Activated naive CD4-positive, alpha-beta T cell treated with anti-CD3 and anti-CD28 coated beads, Interleukin-2, amount 50 U/mL, for 16 hours (primary cell): Measurements from ENCODE around the gene EGFR.
"Not testable (repeated sequence)": the region's sequence is repeated elsewhere in the genome, so short reads cannot be mapped to it uniquely, and the experiment has no call there.

Experiments used
- DNase-seq: peaks from one replicate; pipeline ENCODE4 v3.0.0-alpha.2; 2020

Gene EGFR

DNA sequence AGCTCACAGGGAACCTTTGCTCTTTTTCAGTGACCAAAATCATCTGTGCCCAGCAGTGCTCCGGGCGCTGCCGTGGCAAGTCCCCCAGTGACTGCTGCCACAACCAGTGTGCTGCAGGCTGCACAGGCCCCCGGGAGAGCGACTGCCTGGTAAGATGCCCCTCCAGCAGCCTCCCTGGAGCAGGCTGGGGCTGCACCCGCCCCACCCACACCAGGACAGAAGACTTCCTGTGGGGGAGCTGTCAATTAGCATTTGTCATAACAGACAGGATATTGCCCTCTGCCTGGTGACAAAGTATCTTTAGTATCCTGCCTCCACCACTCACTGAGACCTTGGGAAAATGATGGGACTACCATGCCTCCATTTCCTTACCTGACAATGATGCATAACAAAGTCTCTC lies 133.7 kb downstream of the EGFR start:
- DNase-seq = no peak

GRCh38 chr7:55154096-55154495 lies 135.3 kb downstream of the EGFR start:
- no peak for DNase-seq

DNA sequence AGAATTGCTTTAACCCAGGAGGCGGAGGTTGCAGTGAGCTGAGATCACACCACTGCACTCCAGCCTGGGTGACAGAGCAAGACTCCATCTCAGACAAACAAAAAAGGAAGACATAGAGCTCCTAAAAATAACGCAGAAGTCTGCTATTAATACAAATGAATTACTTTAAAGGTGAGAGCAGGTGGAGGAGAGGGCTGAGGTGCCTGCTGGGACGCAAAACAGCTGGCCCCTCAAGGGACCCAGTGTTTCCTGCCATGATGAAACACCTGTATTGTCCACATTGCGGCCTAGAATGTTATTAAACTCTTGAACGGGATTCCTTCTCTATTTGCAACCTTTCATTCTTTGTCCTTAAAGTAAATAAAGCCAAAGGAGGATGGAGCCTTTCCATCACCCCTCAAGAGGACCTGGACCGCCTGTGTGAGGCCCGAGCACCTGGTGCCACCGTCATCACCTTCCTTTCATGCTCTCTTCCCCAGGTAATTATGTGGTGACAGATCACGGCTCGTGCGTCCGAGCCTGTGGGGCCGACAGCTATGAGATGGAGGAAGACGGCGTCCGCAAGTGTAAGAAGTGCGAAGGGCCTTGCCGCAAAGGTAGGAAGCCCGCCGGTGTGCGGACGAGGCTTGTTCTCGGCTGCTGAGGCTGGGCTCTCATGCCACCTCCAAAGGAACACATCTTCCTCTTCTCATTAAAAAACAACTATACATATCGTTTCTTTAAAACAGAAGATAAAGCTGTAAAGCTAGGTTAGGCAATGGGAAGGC lies 136.7 kb downstream of the EGFR start:
- no peak for DNase-seq

DNA sequence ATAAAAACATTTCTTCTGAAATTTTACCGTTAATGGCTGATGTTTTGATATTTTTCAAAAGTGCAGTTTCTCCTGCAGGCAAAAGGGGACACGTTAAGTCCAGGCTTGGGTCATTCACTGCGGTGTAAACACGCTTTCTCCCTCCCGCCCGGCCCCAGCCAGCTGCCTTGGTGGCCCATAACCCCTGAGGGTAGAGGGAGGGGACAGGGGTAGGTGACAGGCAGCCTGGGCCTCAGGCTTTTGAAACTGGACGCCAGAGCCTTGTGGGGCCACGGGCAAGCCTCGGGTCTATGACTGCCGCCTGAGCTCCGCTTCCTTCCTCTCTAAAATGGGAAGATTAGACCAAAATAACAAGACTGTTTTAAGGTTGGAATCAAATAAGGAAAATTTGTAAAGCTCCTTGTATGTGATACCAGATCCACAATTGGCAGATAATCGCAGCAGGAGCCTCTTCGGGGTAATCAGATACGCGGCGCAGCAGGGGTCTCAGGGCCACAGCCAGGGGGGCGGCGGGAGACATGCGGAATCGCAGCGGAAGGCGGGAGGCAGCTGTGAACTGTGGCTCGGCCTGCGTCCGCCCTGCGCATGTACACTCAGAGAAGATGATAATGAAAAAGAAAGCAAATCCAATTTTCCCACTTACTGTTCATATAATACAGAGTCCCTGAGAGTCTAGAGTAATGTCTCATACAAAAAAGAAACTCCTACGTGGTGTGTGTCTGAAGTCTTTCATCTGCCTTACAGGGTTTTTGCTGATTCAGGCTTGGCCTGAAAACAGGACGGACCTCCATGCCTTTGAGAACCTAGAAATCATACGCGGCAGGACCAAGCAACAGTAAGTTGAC lies 138.3 kb downstream of the EGFR start:
- no peak for DNase-seq

GRCh38 chr7:55157764-55158105 lies 138.9 kb downstream of the EGFR start:
- no peak for DNase-seq

GRCh38 chr7:55158541-55159382 lies 139.9 kb downstream of the EGFR start:
- DNase-seq = no peak

GRCh38 chr7:55160539-55160938 lies 141.7 kb downstream of the EGFR start:
- DNase-seq = no peak

- DNase-seq = no peak
These were observed 142.4 kb downstream of the EGFR start for GRCh38 chr7:55161154-55161687.

GRCh38 chr7:55162476-55162875 lies 143.7 kb downstream of the EGFR start:
- DNase-seq = no peak

GRCh38 chr7:55163733-55164132 lies 144.9 kb downstream of the EGFR start:
- no peak for DNase-seq

GRCh38 chr7:55164527-55164926 lies 145.7 kb downstream of the EGFR start:
- no peak for DNase-seq

GRCh38 chr7:55165176-55165861 lies 146.5 kb downstream of the EGFR start:
- DNase-seq = no peak

GRCh38 chr7:55167296-55167695 lies 148.5 kb downstream of the EGFR start:
- DNase-seq = not testable (repeated sequence)

DNA sequence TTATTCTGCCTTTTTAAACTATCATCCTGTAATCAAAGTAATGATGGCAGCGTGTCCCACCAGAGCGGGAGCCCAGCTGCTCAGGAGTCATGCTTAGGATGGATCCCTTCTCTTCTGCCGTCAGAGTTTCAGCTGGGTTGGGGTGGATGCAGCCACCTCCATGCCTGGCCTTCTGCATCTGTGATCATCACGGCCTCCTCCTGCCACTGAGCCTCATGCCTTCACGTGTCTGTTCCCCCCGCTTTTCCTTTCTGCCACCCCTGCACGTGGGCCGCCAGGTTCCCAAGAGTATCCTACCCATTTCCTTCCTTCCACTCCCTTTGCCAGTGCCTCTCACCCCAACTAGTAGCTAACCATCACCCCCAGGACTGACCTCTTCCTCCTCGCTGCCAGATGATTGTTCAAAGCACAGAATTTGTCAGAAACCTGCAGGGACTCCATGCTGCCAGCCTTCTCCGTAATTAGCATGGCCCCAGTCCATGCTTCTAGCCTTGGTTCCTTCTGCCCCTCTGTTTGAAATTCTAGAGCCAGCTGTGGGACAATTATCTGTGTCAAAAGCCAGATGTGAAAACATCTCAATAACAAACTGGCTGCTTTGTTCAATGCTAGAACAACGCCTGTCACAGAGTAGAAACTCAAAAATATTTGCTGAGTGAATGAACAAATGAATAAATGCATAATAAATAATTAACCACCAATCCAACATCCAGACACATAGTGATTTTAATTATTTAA lies 151.7 kb downstream of the EGFR start:
- no peak for DNase-seq

DNA sequence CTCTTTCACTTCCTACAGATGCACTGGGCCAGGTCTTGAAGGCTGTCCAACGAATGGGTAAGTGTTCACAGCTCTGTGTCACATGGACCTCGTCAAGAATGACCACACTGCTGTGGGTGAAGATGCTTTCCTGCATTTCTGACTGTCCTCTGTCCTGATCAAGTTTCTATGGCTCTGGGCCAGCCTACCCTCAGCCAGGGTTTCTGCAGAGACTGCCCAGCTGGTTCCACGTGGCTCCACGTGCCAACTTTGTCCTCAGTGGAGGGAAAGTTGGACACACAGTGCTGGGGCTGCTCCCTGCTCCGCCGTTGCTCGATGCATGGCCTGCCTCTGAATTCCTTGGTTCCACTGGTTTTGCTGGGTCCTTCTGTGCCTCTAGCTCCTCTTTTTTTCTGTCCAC lies 152.3 kb downstream of the EGFR start:
- DNase-seq = no peak

GRCh38 chr7:55172161-55172560 lies 153.3 kb downstream of the EGFR start:
- DNase-seq = no peak

- no peak for DNase-seq
These were observed 154.2 kb downstream of the EGFR start for GRCh38 chr7:55172881-55173609.

- no peak for DNase-seq
These were observed 154.9 kb downstream of the EGFR start for GRCh38 chr7:55173671-55174070.

- DNase-seq = no peak
These were observed 155.6 kb downstream of the EGFR start for GRCh38 chr7:55174456-55174855.

DNA sequence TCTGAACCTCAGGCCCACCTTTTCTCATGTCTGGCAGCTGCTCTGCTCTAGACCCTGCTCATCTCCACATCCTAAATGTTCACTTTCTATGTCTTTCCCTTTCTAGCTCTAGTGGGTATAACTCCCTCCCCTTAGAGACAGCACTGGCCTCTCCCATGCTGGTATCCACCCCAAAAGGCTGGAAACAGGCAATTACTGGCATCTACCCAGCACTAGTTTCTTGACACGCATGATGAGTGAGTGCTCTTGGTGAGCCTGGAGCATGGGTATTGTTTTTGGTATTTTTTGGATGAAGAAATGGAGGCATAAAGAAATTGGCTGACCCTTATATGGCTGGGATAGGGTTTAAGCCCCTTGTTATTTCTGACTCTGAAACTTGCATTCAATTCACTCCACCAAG lies 156.0 kb downstream of the EGFR start:
- DNase-seq = no peak

- DNase-seq = no peak
These were observed 158.3 kb downstream of the EGFR start for GRCh38 chr7:55177068-55177530.
